Cardiac muscle cell (in vitro differentiated cells and primary cell): Measurements from ENCODE around the gene TPR. TPM values are rescaled to one million over a fixed set of nuclear protein-coding genes. Genes with fewer than 3 reads are reported as not detected.

Experiments used
- DNase-seq, 2 donors: peaks; one replicate each; pipeline versions ENCODE4 v3.0.0 to v3.0.0-alpha.2; 2010 to 2017; ENCODE audit warnings: low read depth in 1 of 2, low spot score in 1 of 2
- H3K27ac ChIP-seq: fragments of 200-600 bp; sonication (generic); 2 replicates; pipeline ENCODE4 v1.5.1; 2016
- H3K27me3 ChIP-seq: fragments of 200-600 bp; sonication (generic); 2 replicates; pipeline ENCODE4 v1.6.0; 2016; ENCODE audit warnings: control low read depth
- H3K36me3 ChIP-seq: fragments of 200-600 bp; sonication (generic); 2 replicates; pipeline ENCODE4 v1.5.1; 2016; ENCODE audit warnings: control low read depth
- H3K4me1 ChIP-seq: fragments of 200-600 bp; sonication (generic); 2 replicates; pipeline ENCODE4 v1.8.1; 2017; ENCODE audit warnings: low read depth, mild to moderate bottlenecking, mixed run types
- H3K4me3 ChIP-seq: fragments of 200-600 bp; sonication (generic); 2 replicates; pipeline ENCODE4 v1.5.1; 2016; ENCODE audit warnings: mild to moderate bottlenecking
- H3K9me3 ChIP-seq: fragments of 200-600 bp; sonication (generic); 2 replicates; pipeline ENCODE4 v1.5.1; 2017; ENCODE audit warnings: low read depth, mild to moderate bottlenecking, control low read depth
- CTCF ChIP-seq: IDR thresholded peaks from 2 replicates; pipeline ENCODE4 v1.5.1; 2012; ENCODE audit warnings: low read depth, mild to moderate bottlenecking, low read length
- polyA plus RNA-seq: library from polyadenylated mRNA; unstranded; fragments of >200 nt; fragmentation: Nextera tagmentation; extraction: Ambion mirVana; gene quantifications from 2 replicates; pipeline ENCODE4 v1.2.1, GENCODE V29; 2016
- total RNA-seq: library from RNA; depleted of rRNA; stranded (reverse); fragments of >200 nt; gene quantifications from 2 replicates; pipeline ENCODE4 v1.2.3, GENCODE V29; 2016

The TPR gene
- total and polyA plus RNA-seq, 2 experiments from 2014 or later, result 76.8 to 91.3 TPM

- no peak for DNase-seq
- Histone ChIP-seq H3K9me3 (no peaks in the 10 kb centered on the region), H3K27ac (no peak overlapping the region), H3K36me3 (peaks cover 11% of the 10 kb centered on the region), H3K27me3 (no peaks in the 10 kb centered on the region), H3K4me3 (no peak overlapping the region), H3K4me1 (no peaks in the 10 kb centered on the region)
- no peak for TF ChIP-seq CTCF
These were observed 67.6 kb downstream of the TPR start for GRCh38 chr1:186307445-186307844.

- Histone ChIP-seq H3K4me1 (no peaks in the 10 kb centered on the region), H3K4me3 (no peak overlapping the region), H3K27me3 (no peaks in the 10 kb centered on the region), H3K27ac (no peak overlapping the region), H3K9me3 (no peaks in the 10 kb centered on the region), H3K36me3 (peaks cover 4% of the 10 kb centered on the region)
- no peak for DNase-seq
- TF ChIP-seq CTCF, result no peak
These were observed 68.5 kb downstream of the TPR start for GRCh38 chr1:186306533-186306932.

- DNase-seq, result peak; percentile 23 to 40
- H3K36me3 ChIP-seq, result no peaks in the 10 kb centered on the region
- no peak overlapping the region for H3K27ac ChIP-seq
- no peak overlapping the region for H3K4me3 ChIP-seq
- no peaks in the 10 kb centered on the region for H3K9me3 ChIP-seq
- H3K4me1 ChIP-seq, result no peaks in the 10 kb centered on the region
- H3K27me3 ChIP-seq, result no peaks in the 10 kb centered on the region
- TF ChIP-seq CTCF, result peak; percentile 59
These were observed 69.8 kb downstream of the TPR start for GRCh38 chr1:186304982-186305949.

- Histone ChIP-seq H3K9me3 (no peaks in the 10 kb centered on the region), H3K27ac (no peak overlapping the region), H3K36me3 (no peaks in the 10 kb centered on the region), H3K4me3 (no peak overlapping the region), H3K4me1 (no peaks in the 10 kb centered on the region), H3K27me3 (no peaks in the 10 kb centered on the region)
- TF ChIP-seq CTCF, result no peak
- no peak for DNase-seq
These were observed 71.1 kb downstream of the TPR start for GRCh38 chr1:186303911-186304310.

GRCh38 chr1:186302381-186302920 lies 72.6 kb downstream of the TPR start:
- Histone ChIP-seq H3K36me3 (no peaks in the 10 kb centered on the region), H3K9me3 (no peaks in the 10 kb centered on the region), H3K27ac (no peak overlapping the region), H3K27me3 (no peaks in the 10 kb centered on the region), H3K4me1 (no peaks in the 10 kb centered on the region), H3K4me3 (no peak overlapping the region)
- no peak for DNase-seq
- no peak for TF ChIP-seq CTCF
